Measurements from ENCODE around the gene CDC6.
A peak's percentile ranks its signal among the peaks of the same experiment; 100 is the strongest.

CDC6 gene

GRCh38 chr17:40329839-40330794 is 42.4 kb downstream of the CDC6 start (continued):
- peak; percentile 78 for TF ChIP-seq ZNF398 (tag by site-specific recombination; IDR thresholded peaks at IDR 0.05)
- peak; percentile 40; the same call in 1 of the 2 replicates for TF ChIP-seq ZNF600 (tag by site-specific recombination; IDR thresholded peaks at IDR 0.05)
- TF ChIP-seq ZIC2 (tag by site-specific recombination; IDR thresholded peaks at IDR 0.05): peak; percentile 69
- 0 out of 2 replicates have a peak, but pooled peaks have one; percentile 29 for TF ChIP-seq ZNF10 (tag by site-specific recombination; IDR thresholded peaks at IDR 0.05)
- no peak for TF ChIP-seq ZNF670 (tag by site-specific recombination; IDR thresholded peaks at IDR 0.05; ENCODE audit: low read depth)
- TF ChIP-seq ZBTB8A (tag by site-specific recombination; IDR thresholded peaks at IDR 0.05): no peak
- TF ChIP-seq ZNF341 (tag by site-specific recombination; IDR thresholded peaks at IDR 0.05; ENCODE audit: low read depth): peak; percentile 91
- peak; percentile 30 for TF ChIP-seq PRDM10 (tag by site-specific recombination; IDR thresholded peaks at IDR 0.05)
- no peak for TF ChIP-seq ZNF658 (tag by site-specific recombination; IDR thresholded peaks at IDR 0.05)
- TF ChIP-seq GLIS2 (tag by site-specific recombination; IDR thresholded peaks at IDR 0.05): peak; percentile 47
- no peak for TF ChIP-seq ZNF501 (tag by site-specific recombination; IDR thresholded peaks at IDR 0.05)
- TF ChIP-seq ZNF704 (tag by site-specific recombination; IDR thresholded peaks at IDR 0.05): no peak
- no peak for TF ChIP-seq ZNF362 (tag by site-specific recombination; IDR thresholded peaks at IDR 0.05)
- 0 out of 2 replicates have a peak, but pooled peaks have one; percentile 48 for TF ChIP-seq ZBTB48 (tag by site-specific recombination; IDR thresholded peaks at IDR 0.05)
- no peak for TF ChIP-seq ZNF175 (tag by site-specific recombination; IDR thresholded peaks at IDR 0.05)
- no peak for TF ChIP-seq REST (tag by site-specific recombination; IDR thresholded peaks at IDR 0.05)

All from HEK293 (cell line).